HG03342 (cell line): ENCODE data around the gene PSMD13.
"Not testable (repeated sequence)": the region's sequence is repeated elsewhere in the genome, so short reads cannot be mapped to it uniquely, and the experiment has no call there.

Experiments used
- ATAC-seq: cut with Tn5 transposase; IDR thresholded peaks from one replicate; pipeline ENCODE4 v1.9.1; 2021; ENCODE audit warnings: mild to moderate bottlenecking, moderate library complexity; ENCODE audit not compliant: unreplicated experiment

Gene PSMD13

DNA sequence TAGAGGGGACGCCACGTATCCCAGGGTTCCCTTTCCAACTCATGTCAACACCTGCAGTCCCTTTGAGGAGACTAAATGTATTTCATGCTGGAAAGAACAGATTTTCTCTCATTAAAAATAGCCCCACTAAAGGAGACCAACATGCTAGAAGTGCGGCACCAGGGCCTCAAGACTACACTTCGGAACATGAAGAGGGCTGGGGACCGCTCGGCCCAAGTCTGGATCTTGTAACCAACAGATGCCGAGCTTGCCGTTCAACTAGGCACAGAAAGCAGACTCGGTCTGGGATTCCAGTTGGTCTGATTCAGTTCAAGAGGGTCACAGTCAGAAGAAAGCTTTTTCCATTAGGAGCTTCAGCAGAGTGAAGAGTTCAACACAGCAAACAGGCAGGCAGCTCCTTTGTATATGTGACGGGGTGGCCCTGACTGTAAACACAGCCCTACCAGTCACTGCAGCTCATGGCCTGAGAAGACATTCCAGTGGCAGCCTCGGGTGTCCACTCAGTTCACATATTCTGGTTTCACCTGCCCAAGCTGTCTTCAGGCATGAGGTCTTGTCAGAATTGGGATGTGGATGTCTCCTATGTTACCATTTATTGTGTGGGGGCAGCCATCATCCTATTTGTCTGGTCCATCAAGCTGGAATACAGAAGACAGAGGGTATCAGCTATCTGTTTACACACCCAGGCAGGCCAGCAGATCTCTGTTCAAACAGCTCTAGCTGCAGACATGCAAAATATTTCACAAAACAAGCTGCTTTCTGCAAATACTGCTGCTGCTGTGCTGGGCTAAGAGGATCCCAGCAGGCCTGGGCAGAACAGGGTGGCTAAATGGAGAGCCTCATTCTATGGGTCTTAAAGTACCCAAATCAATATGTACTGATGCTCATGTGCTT, 20.4 kb upstream of the PSMD13 start:
- ATAC-seq = no peak

DNA sequence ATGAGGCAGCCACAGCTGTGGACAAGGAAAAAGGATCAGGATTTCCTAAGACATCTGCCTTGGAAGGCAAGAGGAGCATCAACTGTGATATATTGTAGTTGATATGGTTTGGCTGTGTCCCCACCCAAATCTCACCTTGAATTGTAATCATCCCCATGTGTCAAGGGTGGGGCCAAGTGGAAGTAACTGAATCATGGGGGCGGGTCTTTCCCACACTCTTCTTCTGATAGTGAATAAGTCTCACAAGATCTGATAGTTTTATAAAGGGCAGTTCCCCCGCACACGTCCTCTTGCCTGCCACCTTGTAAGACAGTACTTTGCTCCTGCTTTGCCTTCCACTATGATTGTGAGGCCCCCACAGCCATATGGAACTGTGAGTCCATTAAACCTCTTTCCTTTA, 19.1 kb upstream of the PSMD13 start:
- ATAC-seq = no peak

DNA sequence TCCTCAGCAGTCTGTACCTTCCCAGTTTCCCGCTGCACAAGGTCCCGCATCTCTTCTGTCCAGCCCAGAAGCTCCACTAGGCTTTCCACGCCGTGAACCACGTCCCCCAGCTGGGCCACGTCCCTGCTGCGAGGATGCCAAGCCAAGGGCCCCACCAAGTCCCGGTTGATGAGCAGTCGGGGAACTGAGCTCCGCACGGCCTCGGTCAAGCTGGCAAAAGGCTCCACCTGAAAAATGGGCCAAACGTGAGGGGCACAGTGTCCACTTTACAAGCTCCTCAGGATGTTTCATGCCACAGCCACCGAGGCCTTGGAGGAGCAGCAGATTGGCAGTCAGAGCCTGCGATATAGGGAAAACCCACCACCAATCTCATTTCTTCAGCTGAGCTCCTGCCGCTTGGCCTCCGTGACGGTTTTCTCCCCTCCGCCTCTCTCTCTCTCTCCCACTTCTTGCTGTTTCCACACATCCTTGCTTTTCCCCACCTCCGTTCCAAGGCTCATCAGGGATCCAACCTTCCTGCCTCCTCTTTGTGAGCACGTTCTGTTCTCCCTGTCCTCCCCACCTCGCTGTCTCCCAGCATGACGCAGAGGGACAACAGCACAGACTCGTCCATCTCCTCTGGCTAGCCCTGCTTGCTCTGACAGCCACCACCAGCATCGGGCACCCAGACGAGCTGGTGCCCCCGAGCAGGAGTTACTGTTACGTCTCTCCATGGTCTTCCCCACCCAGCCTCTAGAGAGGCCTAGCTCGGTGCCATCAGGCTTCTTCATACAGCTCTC, 17.8 kb upstream of the PSMD13 start:
- ATAC-seq = no peak

DNA sequence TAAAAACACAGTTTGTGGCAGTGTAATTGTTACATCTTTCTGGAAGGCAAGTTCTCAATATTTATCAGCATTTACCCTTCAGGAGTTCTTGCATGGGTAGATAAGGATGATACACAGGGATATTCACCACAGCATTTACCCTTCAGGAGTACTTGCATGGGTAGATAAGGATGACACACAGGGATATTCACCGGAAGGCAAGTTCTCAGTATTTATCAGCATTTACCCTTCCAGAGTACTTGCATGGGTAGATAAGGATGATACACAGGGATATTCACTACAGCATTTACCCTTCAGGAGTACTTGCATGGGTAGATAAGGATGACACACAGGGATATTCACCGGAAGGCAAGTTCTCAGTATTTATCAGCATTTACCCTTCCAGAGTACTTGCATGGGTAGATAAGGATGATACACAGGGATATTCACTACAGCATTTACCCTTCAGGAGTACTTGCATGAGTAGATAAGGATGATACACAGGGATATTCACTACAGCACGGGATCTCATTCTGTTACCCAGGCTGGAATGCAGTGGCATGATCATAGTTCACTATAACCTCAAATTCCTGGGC, 16.0 kb upstream of the PSMD13 start:
- ATAC-seq = not testable (repeated sequence)

DNA sequence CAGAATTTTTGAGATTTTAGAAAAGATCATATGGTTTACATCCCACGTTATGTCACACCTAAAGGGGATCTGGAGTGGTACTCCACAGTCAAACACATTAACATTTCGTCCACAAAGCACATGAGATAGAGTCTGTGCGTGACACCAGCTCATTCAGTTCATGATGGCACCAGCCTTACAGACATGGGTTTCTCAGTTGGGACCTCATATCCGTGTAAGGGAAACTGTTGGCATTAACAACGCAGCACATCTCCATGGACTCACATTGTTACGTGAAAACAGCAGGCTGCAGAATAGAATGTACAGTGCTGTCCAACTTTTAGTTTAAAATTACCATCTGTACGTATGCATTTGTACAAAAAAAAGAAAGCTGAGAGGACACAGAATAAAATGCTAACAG, 15.2 kb upstream of the PSMD13 start:
- no peak for ATAC-seq

DNA sequence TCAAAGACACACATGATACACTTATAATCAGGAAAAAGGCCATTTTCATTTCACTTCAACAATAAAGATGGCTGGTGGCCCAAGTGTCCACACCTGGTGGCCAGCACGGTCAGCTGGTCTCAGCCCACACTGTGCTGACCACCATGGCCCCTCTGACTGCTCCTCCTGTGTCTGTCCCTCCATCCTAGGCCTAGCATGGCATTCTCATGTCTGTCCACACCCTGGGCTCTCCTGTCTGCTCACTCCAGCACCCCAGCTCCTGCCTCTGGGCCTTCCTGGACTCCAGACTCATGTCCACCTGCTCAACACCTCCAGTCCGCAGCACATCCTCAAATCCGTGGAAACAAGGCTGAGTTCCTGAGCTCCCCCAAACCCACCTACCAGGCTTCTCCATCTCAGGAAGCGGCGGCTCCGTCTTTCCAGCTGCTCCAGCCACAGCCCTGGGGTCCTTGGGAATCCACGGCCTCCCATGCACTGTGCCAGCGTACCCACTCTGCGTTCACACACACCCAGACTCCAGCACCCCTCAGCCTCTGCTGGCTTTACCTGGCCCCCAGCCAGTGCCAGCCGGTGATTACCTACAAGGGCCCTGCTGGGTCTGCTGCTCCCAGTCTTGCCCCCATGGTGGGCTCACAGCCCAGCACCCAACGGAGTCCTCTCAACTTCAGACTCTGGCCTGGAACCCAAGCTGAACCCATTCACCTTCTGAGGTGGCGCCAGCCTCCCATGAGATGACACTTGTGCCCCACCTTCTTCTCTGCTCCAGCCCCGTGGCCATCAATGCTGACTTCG, 14.6 kb upstream of the PSMD13 start:
- ATAC-seq = no peak

DNA sequence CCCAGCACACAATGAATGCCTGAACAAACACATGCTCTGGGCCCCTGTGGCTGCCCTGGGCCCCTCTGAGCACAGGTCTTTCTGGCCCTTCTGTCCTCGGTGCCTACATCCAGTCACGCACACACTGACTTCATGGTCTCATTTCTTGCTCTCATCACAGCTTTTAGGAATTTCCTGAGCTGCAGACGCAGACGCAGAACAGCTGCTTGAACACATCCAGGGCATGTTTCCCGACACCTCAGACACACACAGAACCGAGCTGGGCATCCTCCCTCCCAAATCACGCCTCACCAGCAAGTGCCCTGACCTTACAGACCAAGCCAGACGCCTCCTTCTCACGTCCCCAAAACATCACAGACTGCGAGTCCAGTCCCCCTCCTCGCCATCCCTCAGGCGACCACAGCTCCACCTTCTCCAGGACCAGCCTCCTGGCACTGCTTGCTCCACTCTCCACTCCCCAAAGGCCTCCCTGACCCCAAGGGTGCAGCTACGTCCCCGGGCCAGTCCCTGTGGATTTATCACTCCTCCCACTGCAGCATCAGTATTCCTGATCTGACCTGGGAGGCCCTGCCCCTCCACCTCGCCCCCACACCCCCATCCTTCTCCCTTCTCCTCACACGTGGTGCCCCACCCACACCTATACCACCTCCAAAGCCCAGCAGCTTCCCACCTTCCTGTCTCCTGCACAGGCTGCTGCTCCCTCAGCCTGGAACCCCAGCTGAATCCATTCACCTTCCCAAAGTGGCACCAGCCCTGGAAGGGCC, 13.6 kb upstream of the PSMD13 start:
- no peak for ATAC-seq

DNA sequence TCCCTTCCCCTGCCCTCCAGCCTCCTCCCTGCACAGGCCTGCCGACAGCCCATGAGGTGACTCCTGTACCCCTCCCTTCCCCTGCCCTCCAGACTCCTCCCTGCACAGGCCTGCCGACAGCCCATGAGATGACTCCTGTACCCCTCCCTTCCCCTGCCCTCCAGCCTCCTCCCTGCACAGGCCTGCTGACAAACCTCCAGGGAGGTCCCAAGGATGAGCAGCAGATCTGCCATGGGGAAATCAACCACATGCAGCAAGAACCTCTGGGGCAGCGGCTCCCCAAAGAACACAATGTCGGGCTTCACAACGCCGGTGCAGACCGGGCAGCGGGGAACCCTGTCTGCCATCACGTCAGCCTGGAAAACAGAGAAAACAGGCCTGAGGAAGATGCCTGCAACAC, 12.9 kb upstream of the PSMD13 start:
- ATAC-seq = no peak

DNA sequence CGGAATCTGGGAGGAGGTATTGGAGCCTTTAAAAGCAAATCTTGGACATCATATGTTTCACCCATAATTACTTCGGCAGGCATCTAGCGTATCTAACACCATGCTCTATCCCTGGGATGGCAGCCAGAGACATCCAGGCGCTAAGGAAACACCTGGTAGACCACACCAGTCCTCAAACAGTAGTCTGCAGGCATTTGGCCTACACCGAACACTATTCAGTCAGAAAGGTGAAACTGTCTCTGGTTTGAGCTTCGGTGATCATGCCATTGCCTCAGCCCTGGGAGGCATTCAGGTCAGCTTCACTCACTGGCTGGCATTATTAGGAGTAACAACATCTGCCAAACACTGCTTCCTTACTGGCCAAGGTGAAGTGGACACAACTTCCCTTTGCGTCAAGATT, 12.4 kb upstream of the PSMD13 start:
- no peak for ATAC-seq

DNA sequence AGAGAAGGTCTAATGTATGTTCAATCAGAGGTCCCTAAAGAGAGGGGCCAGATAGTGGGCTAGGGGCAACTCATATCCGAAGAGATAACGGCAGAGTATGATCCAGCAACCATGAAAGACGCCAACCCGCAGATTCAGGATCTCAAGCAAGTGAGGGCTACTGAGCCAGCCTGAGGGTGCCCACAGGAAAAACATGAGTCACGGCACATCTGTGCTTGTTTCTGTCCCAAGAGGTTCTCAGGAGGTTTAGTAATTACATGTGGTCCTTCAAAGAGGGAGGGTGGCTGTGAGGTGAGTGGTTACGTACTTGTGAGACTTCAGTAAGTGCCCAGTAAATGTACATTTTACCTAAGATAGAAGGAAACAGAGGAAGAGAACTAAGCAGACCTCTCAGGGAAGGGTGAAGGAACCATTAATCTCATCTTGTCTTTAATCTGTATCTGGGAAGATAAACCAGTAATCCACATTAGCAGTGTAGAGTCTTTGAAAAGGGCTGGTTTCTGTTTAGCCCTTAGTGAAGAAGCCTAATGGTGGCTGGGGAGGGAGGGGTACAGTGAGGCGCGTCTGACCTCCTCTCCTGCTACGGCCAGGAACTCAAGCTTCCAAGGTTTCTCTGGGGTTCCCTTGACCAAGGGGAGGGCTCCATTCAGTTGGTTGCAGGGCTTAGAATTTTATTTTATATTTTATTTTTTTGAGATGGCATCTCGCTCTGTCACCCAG, 10.9 kb upstream of the PSMD13 start:
- ATAC-seq = no peak

DNA sequence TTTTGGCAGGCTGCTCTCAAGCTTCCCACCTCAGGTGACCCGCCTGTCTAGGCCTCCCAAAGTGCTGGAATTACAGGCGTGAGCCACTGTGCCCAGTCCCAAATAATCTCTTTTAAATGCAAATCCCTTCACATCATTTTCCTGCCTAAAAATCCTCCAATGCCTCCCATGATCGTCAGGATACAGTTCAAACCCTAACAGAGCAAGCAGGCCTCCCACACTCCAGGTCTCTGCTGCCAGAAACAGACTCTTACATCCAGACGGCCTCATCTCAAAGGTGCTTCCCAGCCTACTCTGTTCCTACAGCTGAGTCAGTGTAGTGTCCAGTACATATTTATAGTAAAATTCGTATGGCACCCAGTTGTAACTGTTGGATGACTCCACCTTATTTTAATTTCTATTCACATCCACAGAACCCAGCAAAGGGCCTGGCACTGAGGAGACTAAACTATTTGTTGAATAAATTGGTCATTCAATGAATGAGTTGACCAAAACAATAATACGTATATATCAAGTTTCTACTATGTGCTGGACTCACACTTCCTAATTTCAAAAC, 8.9 kb upstream of the PSMD13 start:
- no peak for ATAC-seq

DNA sequence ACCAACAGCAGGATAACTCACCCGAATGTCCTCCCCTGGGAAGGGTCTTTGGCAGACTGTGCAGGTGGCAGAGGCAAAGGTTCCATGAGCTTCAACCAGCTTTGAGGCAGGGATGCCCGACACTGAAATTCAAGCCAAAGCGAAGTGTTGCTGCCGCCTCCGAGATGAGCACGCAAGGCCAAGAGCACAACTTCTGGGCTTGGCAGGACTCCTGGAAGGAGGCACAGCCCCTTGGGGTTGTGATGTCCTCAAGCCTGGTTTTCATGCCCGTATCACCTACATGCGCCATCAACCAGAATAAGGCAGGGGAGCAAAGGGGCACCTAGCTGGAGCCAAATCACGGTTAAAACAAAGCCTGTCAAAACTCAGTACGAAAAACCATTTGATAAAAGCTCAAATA, 6.3 kb upstream of the PSMD13 start:
- ATAC-seq = no peak

DNA sequence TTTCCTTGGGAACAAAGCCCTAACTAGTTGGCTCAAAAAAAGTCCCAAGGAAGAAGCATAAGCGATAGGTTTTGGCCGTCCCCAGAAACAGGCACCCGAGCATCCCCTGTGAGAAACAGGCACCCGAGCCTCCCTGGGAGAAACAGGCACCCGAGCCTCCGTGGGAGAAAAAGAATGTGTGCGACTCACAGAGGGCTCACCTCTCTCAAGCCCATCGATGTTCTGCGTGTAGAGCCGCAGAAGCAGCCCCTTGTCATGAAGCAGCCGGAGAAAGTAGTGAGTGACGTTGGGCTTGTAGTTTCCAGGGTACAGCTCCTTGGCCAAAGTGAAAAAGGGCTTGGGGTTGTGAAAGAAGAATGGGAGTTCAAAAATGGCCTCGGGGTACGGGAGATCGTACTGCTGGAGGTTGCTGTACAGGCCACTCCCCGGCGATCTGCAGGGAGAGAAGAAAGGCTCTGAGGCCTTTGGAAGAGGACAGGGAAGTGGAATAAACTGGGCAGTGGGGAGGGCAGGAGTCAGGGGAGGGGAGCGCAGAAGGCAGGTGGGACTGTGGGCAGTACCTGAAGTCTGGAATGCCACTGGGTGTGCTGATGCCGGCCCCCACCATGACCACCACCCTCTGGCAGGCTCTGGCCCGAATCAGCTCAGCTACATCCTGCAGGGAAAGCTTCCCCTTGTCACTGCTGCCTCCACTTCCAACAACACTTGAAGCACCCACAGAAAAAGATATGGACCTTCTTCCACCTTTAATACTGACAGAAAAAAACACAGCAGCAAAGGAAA, 3.8 kb upstream of the PSMD13 start:
- ATAC-seq = no peak

DNA sequence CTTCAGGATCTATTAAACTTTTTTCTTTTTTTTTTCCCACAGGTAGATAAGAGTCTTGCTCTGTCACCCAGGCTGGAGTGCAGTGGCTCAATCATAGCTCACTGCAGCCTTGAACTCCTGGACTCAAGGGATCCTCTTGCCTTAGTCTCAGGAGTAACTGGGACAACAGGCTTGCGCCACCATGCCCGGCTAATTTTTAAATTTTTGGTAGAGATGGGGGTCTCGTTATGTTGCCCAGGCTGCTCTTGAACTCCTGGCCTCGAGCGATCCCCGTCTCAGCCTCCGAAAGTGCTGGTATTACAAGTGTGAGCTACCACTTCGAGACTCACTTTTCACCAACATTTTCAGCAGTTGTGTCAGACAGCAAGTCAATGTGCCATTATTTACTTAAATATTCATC, 1.6 kb upstream of the PSMD13 start:
- no peak for ATAC-seq

DNA sequence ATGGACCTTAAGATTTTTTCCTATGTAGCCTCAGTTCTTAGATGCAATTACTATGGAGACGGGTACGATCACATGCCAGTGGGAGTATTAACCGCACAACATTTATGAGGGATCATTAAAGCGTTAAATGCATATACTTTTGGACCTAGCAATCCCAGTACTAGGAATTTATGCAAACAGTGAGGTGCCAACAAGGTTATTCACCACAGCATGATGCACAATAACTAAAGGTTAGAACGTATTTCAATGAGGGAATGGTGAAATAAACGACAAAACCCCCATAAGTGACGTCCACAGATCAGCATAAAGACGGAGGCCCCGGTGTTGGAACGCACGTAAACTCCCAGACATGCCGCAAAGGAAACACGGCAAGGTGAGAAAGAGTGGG, 1.2 kb upstream of the PSMD13 start:
- no peak for ATAC-seq

DNA sequence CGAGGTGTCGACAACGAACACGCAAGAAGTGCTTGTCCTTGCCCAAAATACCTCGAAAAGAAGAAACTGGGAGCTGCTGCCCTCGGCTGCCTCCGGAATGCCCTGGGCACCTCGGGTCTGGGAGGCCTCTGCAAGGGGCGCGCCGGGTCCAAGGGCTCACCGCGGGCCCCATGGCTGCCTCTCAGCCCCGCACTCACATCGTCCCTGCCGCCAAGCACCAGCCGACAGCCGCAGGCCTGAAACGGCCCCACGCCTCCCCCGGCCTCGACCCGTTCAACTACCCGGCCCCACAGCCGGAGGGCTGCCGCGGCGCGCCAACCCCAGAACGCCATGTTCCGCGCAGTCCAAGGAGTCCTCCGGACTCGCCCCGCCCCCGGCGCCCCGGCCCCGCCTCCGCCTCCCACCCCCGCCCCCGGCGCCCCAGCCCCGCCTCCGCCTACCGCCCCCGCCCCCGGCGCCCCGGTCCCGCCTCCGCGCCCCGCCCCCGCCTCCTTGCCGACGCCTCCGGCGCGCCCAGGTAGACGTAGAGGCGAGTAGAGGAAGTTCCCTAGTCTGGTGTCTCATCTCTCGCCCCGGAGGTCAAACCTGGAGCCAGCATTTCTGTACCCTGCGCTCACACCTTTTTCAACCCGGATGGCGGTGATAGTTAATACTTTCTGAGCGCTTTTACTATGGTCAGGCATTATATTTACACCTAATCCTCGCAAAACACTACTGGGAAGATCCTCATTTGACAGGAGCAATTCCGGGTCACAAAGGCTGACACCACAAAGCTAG, 591 bp upstream of the PSMD13 start, which contains the start of gene SIRT3:
SIRT3 (minus strand) TSS at position 346 of the 777 bp plus-strand sequence; CDS start at position 332, 14 bp downstream.
- peak; percentile 74 for ATAC-seq

DNA sequence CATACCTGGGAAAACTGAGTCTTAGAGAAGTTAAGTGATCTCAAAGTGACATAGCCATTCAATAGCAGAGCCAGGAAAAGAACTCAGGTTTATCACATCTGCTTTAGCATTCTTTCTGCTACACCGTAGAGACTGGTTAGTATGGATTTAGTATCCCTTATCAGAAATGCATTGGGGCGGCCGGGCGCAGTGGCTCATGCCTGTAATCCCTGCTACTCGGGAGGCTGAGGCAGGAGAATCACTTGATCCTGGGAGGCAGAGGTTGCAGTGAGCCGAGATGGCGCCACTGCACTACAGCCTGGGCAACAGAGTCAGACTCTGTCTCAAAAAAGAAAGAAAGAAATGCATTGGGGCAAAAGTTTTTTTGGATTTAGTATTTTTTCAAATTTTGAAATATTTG, 1.6 kb downstream of the PSMD13 start:
- ATAC-seq = not testable (repeated sequence)

DNA sequence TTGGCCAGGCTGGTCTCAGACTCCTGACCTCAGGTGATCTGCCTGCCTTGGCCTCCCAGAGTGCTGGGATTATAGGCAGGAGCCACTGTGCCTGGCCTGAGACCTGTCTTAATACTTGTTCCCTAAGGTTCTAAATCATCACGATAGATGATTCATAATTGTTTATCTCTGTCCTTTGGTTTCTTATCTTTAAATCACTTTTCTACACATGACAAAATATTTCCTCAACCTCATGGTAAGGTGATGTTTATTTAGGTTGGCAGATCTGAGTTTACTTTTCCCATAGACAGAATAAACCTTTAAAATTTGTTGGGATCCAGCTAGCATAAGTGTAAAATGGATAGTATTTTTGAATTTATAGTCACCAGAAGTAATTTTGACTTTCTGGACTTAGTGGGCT, 3.5 kb downstream of the PSMD13 start:
- ATAC-seq = no peak
